ENCODE results near the gene DRAXIN.

DRAXIN gene

DNA sequence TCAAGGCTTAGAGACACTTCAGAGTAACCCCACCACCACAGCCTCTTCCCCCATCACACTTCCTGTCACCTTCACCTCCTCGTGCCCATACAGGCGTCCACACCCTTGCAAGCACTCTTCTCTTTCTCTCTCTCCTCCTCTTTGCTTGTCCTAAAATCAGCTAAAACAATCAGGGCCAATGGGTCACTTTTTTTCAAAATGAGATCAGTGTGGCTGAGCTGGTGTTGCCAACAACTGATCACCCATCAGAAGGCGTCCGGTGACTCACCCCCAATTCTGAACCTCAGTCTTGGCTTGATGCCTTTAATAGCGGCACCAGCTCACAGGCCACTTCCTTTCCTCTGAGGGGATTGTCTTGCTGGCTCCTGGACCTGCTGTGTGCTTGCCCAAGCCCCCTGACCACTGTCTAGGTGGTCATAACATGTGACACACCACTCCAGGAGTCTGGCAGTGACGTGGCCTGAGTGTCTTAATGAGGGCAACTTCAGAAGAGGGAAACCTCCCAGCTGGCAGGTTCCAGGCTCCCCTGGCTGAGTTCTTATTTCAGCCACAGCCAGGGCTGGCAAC is 1.6 kb downstream of the DRAXIN start (continued):
- TF ChIP-seq, protein P1, sequence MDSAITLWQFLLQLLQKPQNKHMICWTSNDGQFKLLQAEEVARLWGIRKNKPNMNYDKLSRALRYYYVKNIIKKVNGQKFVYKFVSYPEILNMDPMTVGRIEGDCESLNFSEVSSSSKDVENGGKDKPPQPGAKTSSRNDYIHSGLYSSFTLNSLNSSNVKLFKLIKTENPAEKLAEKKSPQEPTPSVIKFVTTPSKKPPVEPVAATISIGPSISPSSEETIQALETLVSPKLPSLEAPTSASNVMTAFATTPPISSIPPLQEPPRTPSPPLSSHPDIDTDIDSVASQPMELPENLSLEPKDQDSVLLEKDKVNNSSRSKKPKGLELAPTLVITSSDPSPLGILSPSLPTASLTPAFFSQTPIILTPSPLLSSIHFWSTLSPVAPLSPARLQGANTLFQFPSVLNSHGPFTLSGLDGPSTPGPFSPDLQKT (IDR thresholded peaks at IDR 0.05; ENCODE audit: borderline replicate concordance, low read depth, low read length) = no peak
- TF ChIP-seq ZNF768 (tag by site-specific recombination; IDR thresholded peaks at IDR 0.05) (no peak), ZIC2 (tag by site-specific recombination; IDR thresholded peaks at IDR 0.05) (peak; percentile 59), YY1 (tag by site-specific recombination; IDR thresholded peaks at IDR 0.05) (no peak), ZNF624 (tag by site-specific recombination; IDR thresholded peaks at IDR 0.05) (no peak), ZEB2 (tag by site-specific recombination; IDR thresholded peaks at IDR 0.05) (0 out of 2 replicates have a peak, but pooled peaks have one; percentile 47), ZBTB1 (tag by site-specific recombination; IDR thresholded peaks at IDR 0.05) (no peak), ZFP37 (tag by site-specific recombination; IDR thresholded peaks at IDR 0.05) (no peak), YY2 (tag by site-specific recombination; IDR thresholded peaks at IDR 0.05) (no peak), ZNF354C (tag by site-specific recombination; IDR thresholded peaks at IDR 0.05; ENCODE audit: borderline replicate concordance, low read depth) (no peak), ZNF23 (tag by site-specific recombination; IDR thresholded peaks at IDR 0.05; ENCODE audit: borderline replicate concordance) (no peak), ZNF174 (tag by site-specific recombination; IDR thresholded peaks at IDR 0.05) (no peak), ZNF549 (tag by site-specific recombination; IDR thresholded peaks at IDR 0.05) (no peak), ZNF274 (IDR thresholded peaks at IDR 0.05; ENCODE audit: low read length) (no peak), ZNF274 (tag by site-specific recombination; IDR thresholded peaks at IDR 0.05; ENCODE audit: borderline replicate concordance) (no peak), ZNF366 (tag by site-specific recombination; conservative IDR thresholded peaks at IDR 0.05) (0 out of 2 replicates have a peak, but pooled peaks have one; percentile 33), ZNF629 (tag by site-specific recombination; IDR thresholded peaks at IDR 0.05) (peak; percentile 48), ZNF791 (tag by site-specific recombination; IDR thresholded peaks at IDR 0.05) (no peak), ZNF626 (tag by site-specific recombination; IDR thresholded peaks at IDR 0.05) (no peak), ZNF24 (tag by site-specific recombination; IDR thresholded peaks at IDR 0.05) (no peak), ZNF658 (tag by site-specific recombination; IDR thresholded peaks at IDR 0.05) (no peak), SP3 (tag by site-specific recombination; IDR thresholded peaks at IDR 0.05) (no peak)
- TF ChIP-seq, protein P2, sequence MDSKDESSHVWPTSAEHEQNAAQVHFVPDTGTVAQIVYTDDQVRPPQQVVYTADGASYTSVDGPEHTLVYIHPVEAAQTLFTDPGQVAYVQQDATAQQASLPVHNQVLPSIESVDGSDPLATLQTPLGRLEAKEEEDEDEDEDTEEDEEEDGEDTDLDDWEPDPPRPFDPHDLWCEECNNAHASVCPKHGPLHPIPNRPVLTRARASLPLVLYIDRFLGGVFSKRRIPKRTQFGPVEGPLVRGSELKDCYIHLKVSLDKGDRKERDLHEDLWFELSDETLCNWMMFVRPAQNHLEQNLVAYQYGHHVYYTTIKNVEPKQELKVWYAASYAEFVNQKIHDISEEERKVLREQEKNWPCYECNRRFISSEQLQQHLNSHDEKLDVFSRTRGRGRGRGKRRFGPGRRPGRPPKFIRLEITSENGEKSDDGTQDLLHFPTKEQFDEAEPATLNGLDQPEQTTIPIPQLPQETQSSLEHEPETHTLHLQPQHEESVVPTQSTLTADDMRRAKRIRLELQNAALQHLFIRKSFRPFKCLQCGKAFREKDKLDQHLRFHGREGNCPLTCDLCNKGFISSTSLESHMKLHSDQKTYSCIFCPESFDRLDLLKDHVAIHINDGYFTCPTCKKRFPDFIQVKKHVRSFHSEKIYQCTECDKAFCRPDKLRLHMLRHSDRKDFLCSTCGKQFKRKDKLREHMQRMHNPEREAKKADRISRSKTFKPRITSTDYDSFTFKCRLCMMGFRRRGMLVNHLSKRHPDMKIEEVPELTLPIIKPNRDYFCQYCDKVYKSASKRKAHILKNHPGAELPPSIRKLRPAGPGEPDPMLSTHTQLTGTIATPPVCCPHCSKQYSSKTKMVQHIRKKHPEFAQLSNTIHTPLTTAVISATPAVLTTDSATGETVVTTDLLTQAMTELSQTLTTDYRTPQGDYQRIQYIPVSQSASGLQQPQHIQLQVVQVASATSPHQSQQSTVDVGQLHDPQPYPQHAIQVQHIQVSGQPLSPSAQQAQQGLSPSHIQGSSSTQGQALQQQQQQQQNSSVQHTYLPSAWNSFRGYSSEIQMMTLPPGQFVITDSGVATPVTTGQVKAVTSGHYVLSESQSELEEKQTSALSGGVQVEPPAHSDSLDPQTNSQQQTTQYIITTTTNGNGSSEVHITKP (tag by site-specific recombination; IDR thresholded peaks at IDR 0.05) = peak; percentile 78
- TF ChIP-seq, protein P3, sequence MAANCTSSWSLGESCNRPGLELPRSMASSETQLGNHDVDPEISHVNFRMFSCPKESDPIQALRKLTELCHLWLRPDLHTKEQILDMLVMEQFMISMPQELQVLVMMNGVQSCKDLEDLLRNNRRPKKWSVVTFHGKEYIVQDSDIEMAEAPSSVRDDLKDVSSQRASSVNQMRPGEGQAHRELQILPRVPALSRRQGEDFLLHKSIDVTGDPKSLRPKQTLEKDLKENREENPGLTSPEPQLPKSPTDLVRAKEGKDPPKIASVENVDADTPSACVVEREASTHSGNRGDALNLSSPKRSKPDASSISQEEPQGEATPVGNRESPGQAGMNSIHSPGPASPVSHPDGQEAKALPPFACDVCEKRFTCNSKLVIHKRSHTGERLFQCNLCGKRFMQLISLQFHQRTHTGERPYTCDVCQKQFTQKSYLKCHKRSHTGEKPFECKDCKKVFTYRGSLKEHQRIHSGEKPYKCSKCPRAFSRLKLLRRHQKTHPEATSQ (tag by site-specific recombination; IDR thresholded peaks at IDR 0.05) = no peak
- TF ChIP-seq, protein P4, sequence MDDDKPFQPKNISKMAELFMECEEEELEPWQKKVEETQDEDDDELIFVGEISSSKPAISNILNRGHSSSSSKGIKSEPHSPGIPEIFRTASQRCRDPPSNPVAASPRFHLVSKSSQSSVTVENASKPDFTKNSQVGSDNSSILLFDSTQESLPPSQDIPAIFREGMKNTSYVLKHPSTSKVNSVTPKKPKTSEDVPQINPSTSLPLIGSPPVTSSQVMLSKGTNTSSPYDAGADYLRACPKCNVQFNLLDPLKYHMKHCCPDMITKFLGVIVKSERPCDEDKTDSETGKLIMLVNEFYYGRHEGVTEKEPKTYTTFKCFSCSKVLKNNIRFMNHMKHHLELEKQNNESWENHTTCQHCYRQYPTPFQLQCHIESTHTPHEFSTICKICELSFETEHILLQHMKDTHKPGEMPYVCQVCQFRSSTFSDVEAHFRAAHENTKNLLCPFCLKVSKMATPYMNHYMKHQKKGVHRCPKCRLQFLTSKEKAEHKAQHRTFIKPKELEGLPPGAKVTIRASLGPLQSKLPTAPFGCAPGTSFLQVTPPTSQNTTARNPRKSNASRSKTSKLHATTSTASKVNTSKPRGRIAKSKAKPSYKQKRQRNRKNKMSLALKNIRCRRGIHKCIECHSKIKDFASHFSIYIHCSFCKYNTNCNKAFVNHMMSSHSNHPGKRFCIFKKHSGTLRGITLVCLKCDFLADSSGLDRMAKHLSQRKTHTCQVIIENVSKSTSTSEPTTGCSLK (tag by site-specific recombination; IDR thresholded peaks at IDR 0.05) = no peak
- TF ChIP-seq, protein P5, sequence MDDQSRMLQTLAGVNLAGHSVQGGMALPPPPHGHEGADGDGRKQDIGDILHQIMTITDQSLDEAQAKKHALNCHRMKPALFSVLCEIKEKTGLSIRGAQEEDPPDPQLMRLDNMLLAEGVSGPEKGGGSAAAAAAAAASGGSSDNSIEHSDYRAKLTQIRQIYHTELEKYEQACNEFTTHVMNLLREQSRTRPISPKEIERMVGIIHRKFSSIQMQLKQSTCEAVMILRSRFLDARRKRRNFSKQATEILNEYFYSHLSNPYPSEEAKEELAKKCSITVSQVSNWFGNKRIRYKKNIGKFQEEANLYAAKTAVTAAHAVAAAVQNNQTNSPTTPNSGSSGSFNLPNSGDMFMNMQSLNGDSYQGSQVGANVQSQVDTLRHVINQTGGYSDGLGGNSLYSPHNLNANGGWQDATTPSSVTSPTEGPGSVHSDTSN (CRISPR knock-in tag; IDR thresholded peaks at IDR 0.05) = no peak
- TF ChIP-seq, protein P6, sequence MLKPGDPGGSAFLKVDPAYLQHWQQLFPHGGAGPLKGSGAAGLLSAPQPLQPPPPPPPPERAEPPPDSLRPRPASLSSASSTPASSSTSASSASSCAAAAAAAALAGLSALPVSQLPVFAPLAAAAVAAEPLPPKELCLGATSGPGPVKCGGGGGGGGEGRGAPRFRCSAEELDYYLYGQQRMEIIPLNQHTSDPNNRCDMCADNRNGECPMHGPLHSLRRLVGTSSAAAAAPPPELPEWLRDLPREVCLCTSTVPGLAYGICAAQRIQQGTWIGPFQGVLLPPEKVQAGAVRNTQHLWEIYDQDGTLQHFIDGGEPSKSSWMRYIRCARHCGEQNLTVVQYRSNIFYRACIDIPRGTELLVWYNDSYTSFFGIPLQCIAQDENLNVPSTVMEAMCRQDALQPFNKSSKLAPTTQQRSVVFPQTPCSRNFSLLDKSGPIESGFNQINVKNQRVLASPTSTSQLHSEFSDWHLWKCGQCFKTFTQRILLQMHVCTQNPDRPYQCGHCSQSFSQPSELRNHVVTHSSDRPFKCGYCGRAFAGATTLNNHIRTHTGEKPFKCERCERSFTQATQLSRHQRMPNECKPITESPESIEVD (tag by site-specific recombination; IDR thresholded peaks at IDR 0.05) = no peak
- TF ChIP-seq, protein P7, sequence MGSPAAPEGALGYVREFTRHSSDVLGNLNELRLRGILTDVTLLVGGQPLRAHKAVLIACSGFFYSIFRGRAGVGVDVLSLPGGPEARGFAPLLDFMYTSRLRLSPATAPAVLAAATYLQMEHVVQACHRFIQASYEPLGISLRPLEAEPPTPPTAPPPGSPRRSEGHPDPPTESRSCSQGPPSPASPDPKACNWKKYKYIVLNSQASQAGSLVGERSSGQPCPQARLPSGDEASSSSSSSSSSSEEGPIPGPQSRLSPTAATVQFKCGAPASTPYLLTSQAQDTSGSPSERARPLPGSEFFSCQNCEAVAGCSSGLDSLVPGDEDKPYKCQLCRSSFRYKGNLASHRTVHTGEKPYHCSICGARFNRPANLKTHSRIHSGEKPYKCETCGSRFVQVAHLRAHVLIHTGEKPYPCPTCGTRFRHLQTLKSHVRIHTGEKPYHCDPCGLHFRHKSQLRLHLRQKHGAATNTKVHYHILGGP (tag by site-specific recombination; IDR thresholded peaks at IDR 0.05) = no peak

All from HEK293 (cell line).